Activated T-helper 2 cell treated with anti-CD3 and anti-CD28 coated beads, Interferon-gamma antibody, Interleukin-2, Interleukin-4, amounts not matched to agents 10 μg/mL and 5 μg/mL and 100 μg/mL, durations not matched to agents 14 hours and 24 hours and 36 hours (primary cell): Measurements from ENCODE around the gene PTCHD1. TPM values are rescaled to one million over a fixed set of nuclear protein-coding genes. Genes with fewer than 3 reads are reported as not detected.

ENCODE experiments used
- DNase-seq: peaks from one replicate; pipeline ENCODE4 v3.0.0; 2021; ENCODE audit warnings: low spot score
- H3K27ac Mint-ChIP-seq: one replicate; pipeline ENCODE4 v1.8.0; 2021; ENCODE audit warnings: mixed read lengths
- H3K27me3 Mint-ChIP-seq: one replicate; pipeline ENCODE4 v1.8.0; 2021; ENCODE audit warnings: low read depth, mixed read lengths
- H3K36me3 Mint-ChIP-seq: one replicate; pipeline ENCODE4 v1.8.0; 2021; ENCODE audit warnings: low read depth, mixed read lengths
- H3K4me1 Mint-ChIP-seq: one replicate; pipeline ENCODE4 v1.8.0; 2021; ENCODE audit warnings: low read depth, mixed read lengths
- H3K4me3 Mint-ChIP-seq: one replicate; pipeline ENCODE4 v1.8.0; 2021; ENCODE audit warnings: low read depth, mild to moderate bottlenecking, moderate library complexity, mixed read lengths
- H3K9me3 Mint-ChIP-seq: one replicate; pipeline ENCODE4 v1.8.0; 2021; ENCODE audit warnings: mixed read lengths
- intact Hi-C: fragments of 100-400 bp; cut with micrococcal nuclease; formaldehyde crosslinking; loops from one replicate; pipeline ENCODE4 v1.15.1; 2023
- total RNA-seq: library from RNA; stranded (reverse); gene quantifications from 2 replicates; pipeline ENCODE4 v1.2.3, GENCODE V29; 2022

The PTCHD1 gene
- total RNA-seq, 1 donor from 2014 or later = not detected

GRCh38 chrX:23369027-23369426 is 34.4 kb downstream of the PTCHD1 start:
- Mint-ChIP-seq H3K4me1 (no peaks in the 10 kb centered on the region), H3K9me3 (no peaks in the 10 kb centered on the region)

DNA sequence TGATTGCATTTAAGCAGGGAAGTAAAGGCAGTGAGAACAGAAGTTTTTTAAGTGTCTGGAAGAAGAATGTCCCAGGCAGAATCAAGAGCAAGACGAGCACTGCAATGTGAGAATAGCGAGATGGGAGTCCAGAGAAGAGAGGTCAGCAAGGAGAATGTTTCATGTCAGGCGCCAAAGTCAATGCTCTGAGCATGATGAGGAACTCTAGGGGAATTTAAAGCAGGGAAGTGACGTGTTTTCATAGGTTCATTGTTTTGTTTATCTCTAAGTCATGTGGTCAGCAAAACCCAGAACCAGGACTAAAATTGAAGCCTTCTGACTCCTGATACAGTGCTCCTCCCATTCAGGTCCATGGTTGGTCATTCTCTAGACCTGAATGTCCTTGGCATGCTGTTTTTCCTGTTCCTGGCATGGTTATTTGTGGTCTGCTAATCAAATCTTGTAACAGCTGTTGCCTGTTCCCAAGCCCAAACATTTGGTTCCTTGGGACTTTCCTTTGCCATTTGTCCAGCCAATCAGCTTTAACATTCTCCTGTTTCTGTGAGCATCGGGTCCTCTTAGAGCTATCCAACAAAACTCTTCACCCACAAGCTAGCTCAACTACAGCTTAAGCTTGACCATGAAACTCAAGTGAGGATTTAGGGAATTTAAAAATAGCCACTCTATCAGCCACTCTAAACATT is 37.7 kb downstream of the PTCHD1 start:
- Mint-ChIP-seq H3K4me3 (no peak overlapping the region), H3K27ac (no peak overlapping the region), H3K36me3 (no peaks in the 10 kb centered on the region), H3K27me3 (peaks cover 2% of the 10 kb centered on the region), H3K4me1 (no peaks in the 10 kb centered on the region), H3K9me3 (no peaks in the 10 kb centered on the region)
- DNase-seq = no peak
- intact Hi-C loops = no loop called here

More at GRCh38 chrX:23369027-23369426, 34.4 kb downstream of the PTCHD1 start:
- intact Hi-C loops = no loop called here
- Mint-ChIP-seq H3K36me3 (no peaks in the 10 kb centered on the region), H3K27ac (no peak overlapping the region), H3K27me3 (peaks cover 2% of the 10 kb centered on the region), H3K4me3 (no peak overlapping the region)
- no peak for DNase-seq

- no peak for DNase-seq
- Mint-ChIP-seq H3K36me3 (no peaks in the 10 kb centered on the region), H3K4me1 (no peaks in the 10 kb centered on the region), H3K9me3 (no peaks in the 10 kb centered on the region), H3K27me3 (peaks cover 2% of the 10 kb centered on the region), H3K27ac (no peak overlapping the region), H3K4me3 (no peak overlapping the region)
- intact Hi-C loops = no loop called here
Observed at GRCh38 chrX:23373129-23373804, 38.6 kb downstream of the PTCHD1 start.

DNA sequence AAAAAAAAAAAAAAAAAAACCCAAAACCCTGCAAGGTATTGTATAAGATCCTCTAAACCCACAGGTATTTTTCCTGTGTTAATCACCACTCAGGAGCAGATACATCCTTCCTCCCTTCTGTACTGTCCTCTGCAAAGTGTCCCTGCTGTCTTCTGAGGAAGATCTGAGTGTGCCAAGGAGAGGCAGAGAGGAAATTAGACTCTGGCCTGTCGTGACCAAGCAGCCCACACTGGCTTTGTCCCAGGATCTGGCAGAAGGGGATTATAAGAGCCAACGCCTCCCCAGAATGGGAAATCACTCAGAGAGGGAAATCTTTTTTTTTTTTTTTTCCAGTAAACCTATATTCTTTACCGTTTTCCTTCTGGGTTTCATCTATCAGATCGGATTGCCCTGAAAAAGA is 39.6 kb downstream of the PTCHD1 start:
- Mint-ChIP-seq H3K4me1 (no peaks in the 10 kb centered on the region), H3K27ac (no peak overlapping the region), H3K9me3 (no peaks in the 10 kb centered on the region), H3K36me3 (no peaks in the 10 kb centered on the region), H3K27me3 (peaks cover 2% of the 10 kb centered on the region), H3K4me3 (no peak overlapping the region)
- DNase-seq = no peak
- intact Hi-C loops = no loop called here

GRCh38 chrX:23376581-23376980 is 41.9 kb downstream of the PTCHD1 start:
- DNase-seq = no peak
- Mint-ChIP-seq H3K36me3 (no peaks in the 10 kb centered on the region), H3K9me3 (no peaks in the 10 kb centered on the region), H3K4me1 (no peaks in the 10 kb centered on the region), H3K4me3 (no peak overlapping the region), H3K27me3 (peaks cover 5% of the 10 kb centered on the region), H3K27ac (no peak overlapping the region)
- intact Hi-C loops = no loop called here

DNA sequence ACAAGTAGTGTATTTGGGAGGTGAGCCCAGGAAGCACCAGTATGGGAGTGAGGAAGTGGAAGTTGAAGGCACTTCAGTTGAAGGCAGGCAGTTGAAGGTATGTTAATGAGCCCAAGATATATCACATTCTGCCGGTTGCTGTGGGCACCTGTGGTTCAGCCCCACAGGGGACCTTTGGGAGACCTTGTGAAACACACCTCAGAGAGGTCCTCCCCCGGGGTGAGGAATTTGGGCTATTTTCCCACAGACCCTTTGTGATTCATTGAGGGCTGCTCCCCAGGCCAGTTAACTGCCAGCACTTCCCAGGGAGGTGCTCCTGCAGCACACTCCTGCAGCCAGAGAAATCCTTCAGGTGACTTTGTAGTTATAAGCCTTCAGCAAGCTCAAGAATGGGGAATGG is 45.9 kb downstream of the PTCHD1 start:
- H3K27me3 Mint-ChIP-seq = peaks cover 9% of the 10 kb centered on the region
- no peak overlapping the region for H3K27ac Mint-ChIP-seq
- peaks cover 2% of the 10 kb centered on the region for H3K4me1 Mint-ChIP-seq
- no peak overlapping the region for H3K4me3 Mint-ChIP-seq
- DNase-seq = no peak
- H3K9me3 Mint-ChIP-seq = no peaks in the 10 kb centered on the region
- intact Hi-C loops = no loop called here
- H3K36me3 Mint-ChIP-seq = no peaks in the 10 kb centered on the region

- H3K27me3 Mint-ChIP-seq = peaks cover 9% of the 10 kb centered on the region
- no peaks in the 10 kb centered on the region for H3K36me3 Mint-ChIP-seq
- no peak for DNase-seq
- H3K27ac Mint-ChIP-seq = no peak overlapping the region
- intact Hi-C loops = no loop called here
- no peak overlapping the region for H3K4me3 Mint-ChIP-seq
- peaks cover 2% of the 10 kb centered on the region for H3K4me1 Mint-ChIP-seq
- H3K9me3 Mint-ChIP-seq = no peaks in the 10 kb centered on the region
Observed at GRCh38 chrX:23381099-23382087, 46.7 kb downstream of the PTCHD1 start.

- Mint-ChIP-seq H3K27me3 (peaks cover 9% of the 10 kb centered on the region), H3K4me1 (peaks cover 2% of the 10 kb centered on the region), H3K4me3 (no peak overlapping the region), H3K36me3 (no peaks in the 10 kb centered on the region), H3K9me3 (no peaks in the 10 kb centered on the region), H3K27ac (no peak overlapping the region)
- intact Hi-C loops = no loop called here
- DNase-seq = no peak
Observed at GRCh38 chrX:23382572-23382971, 47.9 kb downstream of the PTCHD1 start.

GRCh38 chrX:23383411-23383810 is 48.8 kb downstream of the PTCHD1 start:
- no peak for DNase-seq
- Mint-ChIP-seq H3K4me1 (peaks cover 2% of the 10 kb centered on the region), H3K27me3 (peaks cover 9% of the 10 kb centered on the region), H3K36me3 (no peaks in the 10 kb centered on the region), H3K9me3 (no peaks in the 10 kb centered on the region), H3K27ac (no peak overlapping the region), H3K4me3 (no peak overlapping the region)
- intact Hi-C loops = no loop called here

- Mint-ChIP-seq H3K9me3 (no peaks in the 10 kb centered on the region), H3K4me3 (no peak overlapping the region), H3K27ac (no peak overlapping the region), H3K36me3 (no peaks in the 10 kb centered on the region), H3K27me3 (peaks cover 9% of the 10 kb centered on the region), H3K4me1 (peaks cover 2% of the 10 kb centered on the region)
- intact Hi-C loops = no loop called here
- DNase-seq = no peak
Observed at GRCh38 chrX:23385242-23385641, 50.6 kb downstream of the PTCHD1 start.

GRCh38 chrX:23386260-23386659 is 51.6 kb downstream of the PTCHD1 start:
- intact Hi-C loops = no loop called here
- no peak overlapping the region for H3K4me3 Mint-ChIP-seq
- no peaks in the 10 kb centered on the region for H3K36me3 Mint-ChIP-seq
- DNase-seq = no peak
- no peak overlapping the region for H3K27ac Mint-ChIP-seq
- peaks cover 2% of the 10 kb centered on the region for H3K4me1 Mint-ChIP-seq
- peaks cover 6% of the 10 kb centered on the region for H3K27me3 Mint-ChIP-seq
- no peaks in the 10 kb centered on the region for H3K9me3 Mint-ChIP-seq

GRCh38 chrX:23386726-23387125 is 52.1 kb downstream of the PTCHD1 start:
- Mint-ChIP-seq H3K27me3 (peaks cover 6% of the 10 kb centered on the region), H3K36me3 (no peaks in the 10 kb centered on the region), H3K27ac (no peak overlapping the region)

More at GRCh38 chrX:23386726-23387125, 52.1 kb downstream of the PTCHD1 start:
- DNase-seq = no peak
- intact Hi-C loops = no loop called here
- no peaks in the 10 kb centered on the region for H3K9me3 Mint-ChIP-seq
- H3K4me3 Mint-ChIP-seq = no peak overlapping the region
- peaks cover 2% of the 10 kb centered on the region for H3K4me1 Mint-ChIP-seq
